ENCODE measurements around the gene ZNF263.
"Not testable (repeated sequence)": the region's sequence is repeated elsewhere in the genome, so short reads cannot be mapped to it uniquely, and the experiment has no call there.

ZNF263 gene

GRCh38 chr16:3266873-3267537 lies 16.3 kb upstream of the ZNF263 start:
- DNase-seq (ENCODE audit: extremely low read depth in 1 of 2, low read depth in 1 of 2) = no peak

GRCh38 chr16:3268294-3268693 lies 15.0 kb upstream of the ZNF263 start:
- DNase-seq (ENCODE audit: extremely low read depth in 1 of 2, low read depth in 1 of 2) = no peak

GRCh38 chr16:3270718-3271117 lies 12.6 kb upstream of the ZNF263 start:
- not testable (repeated sequence) for DNase-seq (ENCODE audit: extremely low read depth in 1 of 2, low read depth in 1 of 2)

- not testable (repeated sequence) for DNase-seq (ENCODE audit: extremely low read depth in 1 of 2, low read depth in 1 of 2)
Measured at GRCh38 chr16:3271281-3271680, 12.0 kb upstream of the ZNF263 start.

GRCh38 chr16:3274490-3274889 lies 8.8 kb upstream of the ZNF263 start:
- DNase-seq (ENCODE audit: extremely low read depth in 1 of 2, low read depth in 1 of 2) = no peak

GRCh38 chr16:3274947-3275346 lies 8.3 kb upstream of the ZNF263 start:
- no peak for DNase-seq (ENCODE audit: extremely low read depth in 1 of 2, low read depth in 1 of 2)

- DNase-seq (ENCODE audit: extremely low read depth in 1 of 2, low read depth in 1 of 2) = no peak
Measured at GRCh38 chr16:3276679-3277078, 6.6 kb upstream of the ZNF263 start.

GRCh38 chr16:3281222-3281820 lies 2.0 kb upstream of the ZNF263 start:
- DNase-seq (ENCODE audit: extremely low read depth in 1 of 2, low read depth in 1 of 2) = no peak

GRCh38 chr16:3282103-3282729 lies 1.1 kb upstream of the ZNF263 start:
- DNase-seq (ENCODE audit: extremely low read depth in 1 of 2, low read depth in 1 of 2) = no peak

GRCh38 chr16:3283543-3284447 lies 504 bp downstream of the ZNF263 start:
- no peak for DNase-seq (ENCODE audit: extremely low read depth in 1 of 2, low read depth in 1 of 2)

- DNase-seq (ENCODE audit: extremely low read depth in 1 of 2, low read depth in 1 of 2) = no peak
Measured at GRCh38 chr16:3285131-3285530, 1.8 kb downstream of the ZNF263 start.

GRCh38 chr16:3289998-3290673 lies 6.8 kb downstream of the ZNF263 start:
- DNase-seq (ENCODE audit: extremely low read depth in 1 of 2, low read depth in 1 of 2) = no peak

GRCh38 chr16:3292604-3293003 lies 9.3 kb downstream of the ZNF263 start:
- no peak for DNase-seq (ENCODE audit: extremely low read depth in 1 of 2, low read depth in 1 of 2)

- DNase-seq (ENCODE audit: extremely low read depth in 1 of 2, low read depth in 1 of 2) = no peak
Measured at GRCh38 chr16:3295209-3295608, 11.9 kb downstream of the ZNF263 start.

GRCh38 chr16:3295783-3296182 lies 12.5 kb downstream of the ZNF263 start:
- DNase-seq (ENCODE audit: extremely low read depth in 1 of 2, low read depth in 1 of 2) = no peak

- no peak for DNase-seq (ENCODE audit: extremely low read depth in 1 of 2, low read depth in 1 of 2)
Measured at GRCh38 chr16:3304370-3304769, 21.1 kb downstream of the ZNF263 start.

GRCh38 chr16:3305109-3306068 lies 22.1 kb downstream of the ZNF263 start, which contains the start of the genes TIGD7 and ZNF75A:
TSS of gene TIGD7 (minus strand) at chr16:3305430. CDS start at chr16:3300614, 4,816 bp downstream.
TSS of gene ZNF75A (plus strand) at chr16:3305497. CDS start at chr16:3308429, 2,932 bp downstream.
- peak; percentile 69 to 72 for DNase-seq (ENCODE audit: extremely low read depth in 1 of 2, low read depth in 1 of 2)

GRCh38 chr16:3306078-3306477 lies 22.8 kb downstream of the ZNF263 start:
- DNase-seq (ENCODE audit: extremely low read depth in 1 of 2, low read depth in 1 of 2) = no peak

GRCh38 chr16:3311496-3311895 lies 28.2 kb downstream of the ZNF263 start:
- DNase-seq (ENCODE audit: extremely low read depth in 1 of 2, low read depth in 1 of 2) = no peak

Data from stimulated activated CD8-positive, alpha-beta memory T cell treated with anti-CD3 and anti-CD28 coated beads, Interleukin-7, amount 100 ng/mL, for 48 hours (primary cell).